K562 (cell line): ENCODE results near the gene TESK2. TPM values are rescaled to one million over a fixed set of nuclear protein-coding genes. Genes with fewer than 3 reads are reported as not detected.

Experiments
- CTBP1 ChIP-seq: fragments of 450-650 bp; IDR thresholded peaks from 2 replicates; pipeline ENCODE4 v1.6.1; 2016; ENCODE audit warnings: borderline replicate concordance
- DDX20 ChIP-seq: fragments of 450-650 bp; IDR thresholded peaks from 2 replicates; pipeline ENCODE4 v1.6.1; 2016; ENCODE audit warnings: missing genetic modification characterization, low read depth, mild to moderate bottlenecking, missing compliant biosample characterization, moderate library complexity
- EHMT2 ChIP-seq: fragments of 450-650 bp; IDR thresholded peaks from 2 replicates; pipeline ENCODE4 v1.6.1; 2018; ENCODE audit warnings: antibody characterized with exemption
- HIVEP1 ChIP-seq: fragments of 250-450 bp; sonication (Bioruptor Pico); IDR thresholded peaks from 2 replicates; pipeline ENCODE4 v1.4.0; 2020; ENCODE audit warnings: mild to moderate bottlenecking
- MTF1 ChIP-seq: fragments of 250-450 bp; sonication (Bioruptor Pico); IDR thresholded peaks from 2 replicates; pipeline ENCODE4 v1.9.0; 2021; ENCODE audit warnings: moderate library complexity, mild to moderate bottlenecking, inconsistent platforms, borderline replicate concordance
- PATZ1 ChIP-seq: fragments of 250-450 bp; sonication (Bioruptor Pico); IDR thresholded peaks from 2 replicates; pipeline ENCODE4 v1.5.0; 2020; ENCODE audit warnings: mild to moderate bottlenecking, borderline replicate concordance
- PKNOX1 ChIP-seq: fragments of 450-650 bp; IDR thresholded peaks from 2 replicates; pipeline ENCODE4 v1.6.1; 2016
- POLR2AphosphoS5 ChIP-seq: IDR thresholded peaks from 2 replicates; pipeline ENCODE4 v1.6.1; 2011; ENCODE audit warnings: mild to moderate bottlenecking, low read depth, low read length, moderate library complexity; ENCODE audit not compliant: control insufficient read depth, insufficient read depth
- TEAD1 ChIP-seq, 2 experiments: fragments of 450-650 bp in 1 of 2; sonication (generic) in 1 of 2; formaldehyde crosslinking; IDR thresholded peaks; 2 replicates each; pipeline versions ENCODE4 v1.4.0 to v1.8.0; 2020 to 2022; ENCODE audit warnings: mild to moderate bottlenecking in 2 of 2, missing genetic modification reagents in 1 of 2
- ZBTB43 ChIP-seq: sonication (generic); formaldehyde crosslinking; IDR thresholded peaks from 2 replicates; pipeline ENCODE4 v1.8.0; 2023; ENCODE audit warnings: mild to moderate bottlenecking, missing genetic modification reagents
- ZNF143 ChIP-seq: sonication (generic); formaldehyde crosslinking; IDR thresholded peaks from 2 replicates; pipeline ENCODE4 v1.9.0; 2022; ENCODE audit warnings: mild to moderate bottlenecking, missing genetic modification reagents
- ZNF584 ChIP-seq: fragments of 200-800 bp; sonication (Bioruptor generic); IDR thresholded peaks from 2 replicates; pipeline ENCODE4 v1.6.1; 2016; ENCODE audit warnings: low read depth, mild to moderate bottlenecking, missing genetic modification characterization, missing compliant biosample characterization
- ZNF77 ChIP-seq: fragments of 250-450 bp; sonication (Bioruptor Pico); IDR thresholded peaks from 2 replicates; pipeline ENCODE4 v1.5.0; 2020
- polyA plus RNA-seq, 8 experiments: library from polyadenylated mRNA; depleted of rRNA in 4 of 8; stranded (reverse) in 5 of 8; unstranded in 3 of 8; fragments of >200 nt; fragmentation: Nextera tagmentation in 2 of 8; fragmentation: Illumina TruSeq in 1 of 8; extraction: Ambion mirVana in 2 of 8; extraction: Trizol in 1 of 8; gene quantifications; 2 replicates each; pipeline versions ENCODE4 v1.2.1 to v1.2.3, GENCODE V29; 2011 to 2014; ENCODE audit warnings: inconsistent platforms in 1 of 8, missing spikeins in 1 of 8
- total RNA-seq, 7 experiments: library from RNA; depleted of rRNA in 6 of 7; stranded (reverse); fragments of >200 nt in 6 of 7; fragmentation: Illumina TruSeq in 2 of 7; extraction: Trizol in 2 of 7; gene quantifications; 2 replicates each; pipeline versions ENCODE4 v1.2.1 to v1.2.3, GENCODE V29; 2011 to 2021; ENCODE audit warnings: low replicate concordance in 1 of 7
- TF ChIP-seq, protein P1 (sequence below): fragments of 250-450 bp; sonication (Bioruptor Pico); IDR thresholded peaks from 2 replicates; pipeline ENCODE4 v1.4.0; 2020; ENCODE audit warnings: mild to moderate bottlenecking, moderate library complexity, borderline replicate concordance
- TF ChIP-seq, protein P2 (sequence below): fragments of 250-450 bp; sonication (Bioruptor Pico); IDR thresholded peaks from 2 replicates; pipeline ENCODE4 v1.4.0; 2020; ENCODE audit warnings: mild to moderate bottlenecking, moderate library complexity
- TF ChIP-seq, protein P3 (sequence below): fragments of 250-450 bp; sonication (Bioruptor Pico); IDR thresholded peaks from 2 replicates; pipeline ENCODE4 v1.8.0; 2022; ENCODE audit warnings: inconsistent platforms, mild to moderate bottlenecking, moderate library complexity, borderline replicate concordance

TESK2 gene
- total and polyA plus RNA-seq, 9 of the 15 experiments (the other 6 are each of a cell fraction or from before 2014, with no cell fraction given): 1.6 to 5.3 (median 3.7) TPM

DNA sequence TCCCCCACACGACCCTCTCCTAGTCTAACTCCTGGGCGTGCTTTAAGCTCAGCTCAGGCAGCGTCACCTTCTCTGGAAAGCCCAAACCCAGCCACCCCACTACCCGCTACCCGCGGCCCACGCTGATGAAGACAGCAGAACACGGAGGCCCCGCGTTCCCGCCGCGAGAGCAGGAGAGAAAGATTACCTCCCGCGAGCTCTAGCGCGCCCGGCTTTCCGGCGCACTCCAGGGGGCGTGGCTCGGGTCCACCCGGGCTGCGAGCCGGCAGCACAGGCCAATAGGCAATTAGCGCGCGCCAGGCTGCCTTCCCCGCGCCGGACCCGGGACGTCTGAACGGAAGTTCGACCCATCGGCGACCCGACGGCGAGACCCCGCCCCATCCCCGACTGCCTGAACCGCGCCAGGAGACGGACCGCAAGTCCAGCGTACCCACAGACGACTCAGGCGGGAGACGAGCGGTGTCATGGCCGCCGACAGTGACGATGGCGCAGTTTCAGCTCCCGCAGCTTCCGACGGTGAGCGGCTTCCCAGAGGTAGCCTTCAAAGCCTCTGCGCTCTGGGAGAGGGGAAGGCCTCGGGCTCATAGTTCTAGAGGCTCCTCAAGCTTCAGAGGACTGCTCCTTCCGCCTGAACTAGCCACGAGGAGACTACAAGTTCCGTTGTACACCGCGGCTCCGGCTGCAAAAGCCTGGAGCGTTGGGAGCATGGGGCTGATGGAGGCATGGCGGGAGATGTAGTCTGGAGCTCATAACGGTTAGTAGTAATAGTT, 151.0 kb downstream of the TESK2 start, which contains the start of the genes MUTYH and TOE1 (continued):
- peak; percentile 94 for TF ChIP-seq POLR2AphosphoS5
- TF ChIP-seq ZNF143: peak; percentile 79
- peak; percentile 97 for TF ChIP-seq CTBP1
- TF ChIP-seq EHMT2: no peak
- 0 out of 2 replicates have a peak, but pooled peaks have one; percentile 63 for TF ChIP-seq ZBTB43
- TF ChIP-seq, protein P1, sequence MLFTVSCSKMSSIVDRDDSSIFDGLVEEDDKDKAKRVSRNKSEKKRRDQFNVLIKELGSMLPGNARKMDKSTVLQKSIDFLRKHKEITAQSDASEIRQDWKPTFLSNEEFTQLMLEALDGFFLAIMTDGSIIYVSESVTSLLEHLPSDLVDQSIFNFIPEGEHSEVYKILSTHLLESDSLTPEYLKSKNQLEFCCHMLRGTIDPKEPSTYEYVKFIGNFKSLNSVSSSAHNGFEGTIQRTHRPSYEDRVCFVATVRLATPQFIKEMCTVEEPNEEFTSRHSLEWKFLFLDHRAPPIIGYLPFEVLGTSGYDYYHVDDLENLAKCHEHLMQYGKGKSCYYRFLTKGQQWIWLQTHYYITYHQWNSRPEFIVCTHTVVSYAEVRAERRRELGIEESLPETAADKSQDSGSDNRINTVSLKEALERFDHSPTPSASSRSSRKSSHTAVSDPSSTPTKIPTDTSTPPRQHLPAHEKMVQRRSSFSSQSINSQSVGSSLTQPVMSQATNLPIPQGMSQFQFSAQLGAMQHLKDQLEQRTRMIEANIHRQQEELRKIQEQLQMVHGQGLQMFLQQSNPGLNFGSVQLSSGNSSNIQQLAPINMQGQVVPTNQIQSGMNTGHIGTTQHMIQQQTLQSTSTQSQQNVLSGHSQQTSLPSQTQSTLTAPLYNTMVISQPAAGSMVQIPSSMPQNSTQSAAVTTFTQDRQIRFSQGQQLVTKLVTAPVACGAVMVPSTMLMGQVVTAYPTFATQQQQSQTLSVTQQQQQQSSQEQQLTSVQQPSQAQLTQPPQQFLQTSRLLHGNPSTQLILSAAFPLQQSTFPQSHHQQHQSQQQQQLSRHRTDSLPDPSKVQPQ: no peak
- TF ChIP-seq MTF1: no peak
- TF ChIP-seq PATZ1 (CRISPR knock-in tag): no peak
- TF ChIP-seq PKNOX1: peak; percentile 70
- TF ChIP-seq ZNF77 (CRISPR knock-in tag): no peak
- peak in 1 of 2 experiments; percentile 86; a peak in 1 of 4 replicates for TF ChIP-seq TEAD1 (CRISPR knock-in tag; IDR thresholded peaks at IDR 0.05)
- TF ChIP-seq, protein P2, sequence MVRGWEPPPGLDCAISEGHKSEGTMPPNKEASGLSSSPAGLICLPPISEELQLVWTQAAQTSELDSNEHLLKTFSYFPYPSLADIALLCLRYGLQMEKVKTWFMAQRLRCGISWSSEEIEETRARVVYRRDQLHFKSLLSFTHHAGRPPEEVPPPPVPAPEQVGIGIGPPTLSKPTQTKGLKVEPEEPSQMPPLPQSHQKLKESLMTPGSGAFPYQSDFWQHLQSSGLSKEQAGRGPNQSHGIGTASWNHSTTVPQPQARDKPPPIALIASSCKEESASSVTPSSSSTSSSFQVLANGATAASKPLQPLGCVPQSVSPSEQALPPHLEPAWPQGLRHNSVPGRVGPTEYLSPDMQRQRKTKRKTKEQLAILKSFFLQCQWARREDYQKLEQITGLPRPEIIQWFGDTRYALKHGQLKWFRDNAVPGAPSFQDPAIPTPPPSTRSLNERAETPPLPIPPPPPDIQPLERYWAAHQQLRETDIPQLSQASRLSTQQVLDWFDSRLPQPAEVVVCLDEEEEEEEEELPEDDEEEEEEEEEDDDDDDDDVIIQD (CRISPR knock-in tag): no peak
- no peak for TF ChIP-seq DDX20
- TF ChIP-seq, protein P3, sequence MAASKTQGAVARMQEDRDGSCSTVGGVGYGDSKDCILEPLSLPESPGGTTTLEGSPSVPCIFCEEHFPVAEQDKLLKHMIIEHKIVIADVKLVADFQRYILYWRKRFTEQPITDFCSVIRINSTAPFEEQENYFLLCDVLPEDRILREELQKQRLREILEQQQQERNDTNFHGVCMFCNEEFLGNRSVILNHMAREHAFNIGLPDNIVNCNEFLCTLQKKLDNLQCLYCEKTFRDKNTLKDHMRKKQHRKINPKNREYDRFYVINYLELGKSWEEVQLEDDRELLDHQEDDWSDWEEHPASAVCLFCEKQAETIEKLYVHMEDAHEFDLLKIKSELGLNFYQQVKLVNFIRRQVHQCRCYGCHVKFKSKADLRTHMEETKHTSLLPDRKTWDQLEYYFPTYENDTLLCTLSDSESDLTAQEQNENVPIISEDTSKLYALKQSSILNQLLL (CRISPR knock-in tag): no peak
- TF ChIP-seq HIVEP1: no peak
- TF ChIP-seq ZNF584 (CRISPR knock-in tag): peak; percentile 73; the same call in 1 of the 2 replicates
